ENCODE data around the gene SHC1. TPM values are rescaled to one million over a fixed set of nuclear protein-coding genes. Genes with fewer than 3 reads are reported as not detected.

Gene SHC1
- total RNA-seq, 2 donors from 2014 or later: 69.5 to 80.5 TPM

GRCh38 chr1:154969246-154969645 lies 1.3 kb downstream of the SHC1 start:
- peaks cover 43% of the 10 kb centered on the region for H3K36me3 ChIP-seq
- peak overlapping the region; percentile 99 for H3K27ac ChIP-seq
- TF ChIP-seq CTCF (IDR thresholded peaks at IDR 0.05): no peak
- no peaks in the 10 kb centered on the region for H3K9me3 ChIP-seq
- H3K27me3 ChIP-seq: no peaks in the 10 kb centered on the region
- peak overlapping the region in 1 of 2 donors; percentile 48 for H3K4me3 ChIP-seq
- H3K4me1 ChIP-seq: peaks cover 0 to 63% of the 10 kb centered on the region in 2 donors
- no peak for DNase-seq (ENCODE audit: low spot score)

- Histone ChIP-seq H3K27me3 (no peaks in the 10 kb centered on the region), H3K4me3 (no peak overlapping the region), H3K27ac (peak overlapping the region; percentile 99), H3K4me1 (peaks cover 0 to 63% of the 10 kb centered on the region in 2 donors), H3K9me3 (no peaks in the 10 kb centered on the region), H3K36me3 (peaks cover 48% of the 10 kb centered on the region)
- no peak for DNase-seq (ENCODE audit: low spot score)
- no peak for TF ChIP-seq CTCF (IDR thresholded peaks at IDR 0.05)
These were observed 1.8 kb downstream of the SHC1 start for GRCh38 chr1:154968731-154969130.

- no peak for DNase-seq (ENCODE audit: low spot score)
These were observed 3.1 kb downstream of the SHC1 start for GRCh38 chr1:154967331-154967950.

GRCh38 chr1:154966111-154966510 lies 4.4 kb downstream of the SHC1 start:
- no peak overlapping the region for H3K4me3 ChIP-seq
- peaks cover 59% of the 10 kb centered on the region for H3K36me3 ChIP-seq
- H3K27ac ChIP-seq: no peak overlapping the region
- no peaks in the 10 kb centered on the region for H3K9me3 ChIP-seq
- no peak for DNase-seq (ENCODE audit: low spot score)
- H3K27me3 ChIP-seq: no peaks in the 10 kb centered on the region
- no peak for TF ChIP-seq CTCF (IDR thresholded peaks at IDR 0.05)
- peaks cover 0 to 52% of the 10 kb centered on the region in 2 donors for H3K4me1 ChIP-seq

More at GRCh38 chr1:154967331-154967950, 3.1 kb downstream of the SHC1 start:
- H3K9me3 ChIP-seq: no peaks in the 10 kb centered on the region
- no peak for TF ChIP-seq CTCF (IDR thresholded peaks at IDR 0.05)
- peak overlapping the region; percentile 36 to 99 for H3K27ac ChIP-seq
- H3K4me1 ChIP-seq: peaks cover 0 to 60% of the 10 kb centered on the region in 2 donors
- peaks cover 59% of the 10 kb centered on the region for H3K36me3 ChIP-seq
- H3K4me3 ChIP-seq: no peak overlapping the region
- no peaks in the 10 kb centered on the region for H3K27me3 ChIP-seq

- H3K9me3 ChIP-seq: no peaks in the 10 kb centered on the region
- H3K27ac ChIP-seq: no peak overlapping the region
- H3K4me3 ChIP-seq: no peak overlapping the region
- no peak for TF ChIP-seq CTCF (IDR thresholded peaks at IDR 0.05)
- DNase-seq (ENCODE audit: low spot score): no peak
- no peaks in the 10 kb centered on the region for H3K27me3 ChIP-seq
- H3K36me3 ChIP-seq: peaks cover 63% of the 10 kb centered on the region
- H3K4me1 ChIP-seq: peaks cover 0 to 44% of the 10 kb centered on the region in 2 donors
These were observed 6.2 kb downstream of the SHC1 start for GRCh38 chr1:154964359-154964758.

GRCh38 chr1:154963643-154964042 lies 6.9 kb downstream of the SHC1 start:
- Histone ChIP-seq H3K36me3 (peaks cover 70% of the 10 kb centered on the region), H3K9me3 (no peaks in the 10 kb centered on the region), H3K27me3 (no peaks in the 10 kb centered on the region), H3K27ac (no peak overlapping the region), H3K4me1 (peaks cover 0 to 37% of the 10 kb centered on the region in 2 donors), H3K4me3 (no peak overlapping the region)
- no peak for TF ChIP-seq CTCF (IDR thresholded peaks at IDR 0.05)
- no peak for DNase-seq (ENCODE audit: low spot score)

All from right atrium auricular region (tissue), 2 donors.